Lung (tissue), 12 donors: ENCODE data around the gene WDR53. TPM values are rescaled to one million over a fixed set of nuclear protein-coding genes. Genes with fewer than 3 reads are reported as not detected.
"Not testable (repeated sequence)": the region's sequence is repeated elsewhere in the genome, so short reads cannot be mapped to it uniquely, and the experiment has no call there.

Source experiments
- ATAC-seq: fragments of 200-7000 bp; cut with Tn5 transposase; one replicate; pipeline ENCODE4 v1.9.1; 2020; ENCODE audit warnings: moderate number of reproducible peaks; ENCODE audit not compliant: insufficient read depth, low FRiP score
- DNase-seq, 3 donors: peaks; one replicate each; pipeline ENCODE4 v3.0.0-alpha.2; 2013 to 2017
- H3K27ac ChIP-seq, 2 donors: one replicate each; pipeline ENCODE4 v1.5.1; 2013; ENCODE audit warnings: mild to moderate bottlenecking in 2 of 2, moderate library complexity in 2 of 2, control low read depth in 1 of 2, inconsistent platforms in 1 of 2, low read depth in 1 of 2, low read length in 1 of 2
- H3K27me3 ChIP-seq, 3 donors: one replicate each; pipeline ENCODE4 v1.5.1; 2013; ENCODE audit warnings: low read length in 2 of 3; ENCODE audit not compliant: control insufficient read depth in 3 of 3, insufficient read depth in 3 of 3
- H3K36me3 ChIP-seq, 4 donors: one replicate each; pipeline ENCODE4 v1.5.1; 2013; ENCODE audit warnings: low read length in 4 of 4, mild to moderate bottlenecking in 1 of 4, moderate library complexity in 1 of 4; ENCODE audit not compliant: control insufficient read depth in 4 of 4, insufficient read depth in 4 of 4
- H3K4me1 ChIP-seq, 5 donors: one replicate each; pipeline ENCODE4 v1.5.1; 2013; ENCODE audit warnings: low read length in 5 of 5, mild to moderate bottlenecking in 2 of 5, moderate library complexity in 1 of 5; ENCODE audit not compliant: control insufficient read depth in 5 of 5, insufficient read depth in 5 of 5
- H3K4me3 ChIP-seq: one replicate; pipeline ENCODE4 v1.5.1; 2013; ENCODE audit warnings: mild to moderate bottlenecking, control low read depth, moderate library complexity
- H3K9ac ChIP-seq, 2 donors: one replicate each; pipeline ENCODE4 v1.5.1; 2013; ENCODE audit warnings: low read length in 2 of 2, control low read depth in 1 of 2; ENCODE audit not compliant: insufficient read depth in 1 of 2
- H3K9me3 ChIP-seq, 4 donors: one replicate each; pipeline ENCODE4 v1.5.1; 2013; ENCODE audit warnings: low read length in 3 of 4, mild to moderate bottlenecking in 1 of 4, moderate library complexity in 1 of 4; ENCODE audit not compliant: control insufficient read depth in 4 of 4, insufficient read depth in 3 of 4
- whole genome bisulfite sequencing, 2 donors: extraction: QIAGEN DNeasy Blood & Tissue Kit; methylation state at CpG; one replicate each; pipeline ENCODE4 v1.1.7; 2013; 5-methylcytosine and 5-hydroxymethylcytosine counted together
- polyA plus RNA-seq, 2 donors: library from polyadenylated mRNA; stranded (reverse); fragments of 200-250 nt; gene quantifications; one replicate each; pipeline ENCODE4 v1.2.1, GENCODE V29; 2013
- total RNA-seq, 2 donors: library from RNA; depleted of rRNA in 1 of 2; stranded (reverse); fragments of >200 nt in 1 of 2; gene quantifications; one replicate each; pipeline ENCODE4 v1.2.1, GENCODE V29; 2014 to 2021
- TF ChIP-seq, protein P1 (sequence below): IDR thresholded peaks from 2 replicates; pipeline ENCODE4 v1.5.1; 2012; ENCODE audit warnings: mild to moderate bottlenecking; ENCODE audit errors: control extremely low read depth, extremely low read depth
- donor health status: control.
- donor health status: control.
- donor health status: Bipolar disorder and iron deficiency.
- donor health status: healthy.
- donor health status: DM: yes; HTN: yes; CAD: no.

WDR53 gene
- total and polyA plus RNA-seq, 4 donors, result 6.3 to 17.4 (median 9.5) TPM

DNA sequence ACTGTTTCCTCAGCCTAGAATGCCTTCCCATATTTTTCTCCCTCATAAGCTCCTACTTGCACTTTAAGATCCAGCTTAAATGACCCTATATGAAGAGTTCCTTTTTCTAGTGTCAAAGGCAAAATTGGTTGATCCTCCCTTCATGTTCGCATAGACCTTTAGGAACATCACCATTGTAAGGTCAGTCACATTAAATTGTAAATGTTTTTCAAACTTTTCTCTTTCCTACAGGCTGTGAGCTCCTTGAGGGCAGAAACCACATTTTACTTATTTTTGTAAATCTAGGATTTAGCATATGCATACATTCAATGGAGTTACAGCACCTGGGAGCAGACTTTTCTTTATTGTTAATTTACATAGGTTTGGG lies 54.0 kb downstream of the WDR53 start:
- peak overlapping the region in 1 of 2 donors; percentile 81 for H3K27ac ChIP-seq
- no peak for ATAC-seq
- 95 to 100% methylated on average over 1 of the region's 1 CpG for WGBS, 2 donors

DNA sequence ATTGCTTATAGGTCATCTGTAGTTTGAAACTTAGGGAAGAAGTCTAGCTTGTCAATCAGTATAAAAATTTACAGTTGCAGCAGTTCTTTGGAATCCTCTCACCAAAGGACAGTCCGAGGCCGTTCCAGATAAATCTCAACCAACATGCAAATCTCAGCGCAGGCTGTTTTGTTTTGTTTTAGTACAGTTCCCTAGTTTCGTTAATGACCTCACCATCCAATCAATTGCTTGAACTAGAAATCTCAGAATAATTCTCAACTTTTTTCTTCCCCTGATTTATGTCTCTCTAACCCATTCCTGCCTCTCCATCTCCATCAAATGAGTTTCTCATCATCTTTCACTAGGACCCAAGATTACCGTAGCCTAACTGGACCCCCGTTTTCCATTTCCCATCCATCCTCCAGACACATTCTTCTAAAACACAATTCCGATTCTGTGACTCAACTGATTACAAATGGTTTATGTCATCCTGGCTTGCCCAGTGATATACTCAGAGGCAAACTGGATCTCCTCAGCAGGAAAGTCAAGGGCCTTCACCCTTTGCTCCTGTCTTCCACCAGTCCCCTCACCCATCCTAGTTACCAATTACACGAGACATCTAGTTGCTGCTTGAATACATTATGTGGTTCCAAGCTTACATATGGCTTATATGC lies 54.5 kb downstream of the WDR53 start:
- Histone ChIP-seq H3K36me3 (no peaks in the 10 kb centered on the region), H3K9ac (no peak overlapping the region), H3K4me3 (no peak overlapping the region), H3K27me3 (no peaks in the 10 kb centered on the region), H3K9me3 (peaks cover 0 to 13% (median 3%) of the 10 kb centered on the region in 4 donors), H3K4me1 (no peaks in the 10 kb centered on the region), H3K27ac (peak overlapping the region in 1 of 2 donors; percentile 81)
- DNase-seq (no peak), ATAC-seq (no peak)
- TF ChIP-seq, protein P1, sequence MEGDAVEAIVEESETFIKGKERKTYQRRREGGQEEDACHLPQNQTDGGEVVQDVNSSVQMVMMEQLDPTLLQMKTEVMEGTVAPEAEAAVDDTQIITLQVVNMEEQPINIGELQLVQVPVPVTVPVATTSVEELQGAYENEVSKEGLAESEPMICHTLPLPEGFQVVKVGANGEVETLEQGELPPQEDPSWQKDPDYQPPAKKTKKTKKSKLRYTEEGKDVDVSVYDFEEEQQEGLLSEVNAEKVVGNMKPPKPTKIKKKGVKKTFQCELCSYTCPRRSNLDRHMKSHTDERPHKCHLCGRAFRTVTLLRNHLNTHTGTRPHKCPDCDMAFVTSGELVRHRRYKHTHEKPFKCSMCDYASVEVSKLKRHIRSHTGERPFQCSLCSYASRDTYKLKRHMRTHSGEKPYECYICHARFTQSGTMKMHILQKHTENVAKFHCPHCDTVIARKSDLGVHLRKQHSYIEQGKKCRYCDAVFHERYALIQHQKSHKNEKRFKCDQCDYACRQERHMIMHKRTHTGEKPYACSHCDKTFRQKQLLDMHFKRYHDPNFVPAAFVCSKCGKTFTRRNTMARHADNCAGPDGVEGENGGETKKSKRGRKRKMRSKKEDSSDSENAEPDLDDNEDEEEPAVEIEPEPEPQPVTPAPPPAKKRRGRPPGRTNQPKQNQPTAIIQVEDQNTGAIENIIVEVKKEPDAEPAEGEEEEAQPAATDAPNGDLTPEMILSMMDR, result no peak
- WGBS, 2 donors, result 86 to 90% methylated on average over 8 of the region's 8 CpGs

More for the DNA sequence above, 54.0 kb downstream of the WDR53 start:
- TF ChIP-seq, protein P1, result no peak
- Histone ChIP-seq H3K4me3 (no peak overlapping the region), H3K4me1 (no peaks in the 10 kb centered on the region), H3K36me3 (no peaks in the 10 kb centered on the region), H3K9me3 (peaks cover under 1 to 16% (median 7%) of the 10 kb centered on the region in 4 donors), H3K27me3 (no peaks in the 10 kb centered on the region), H3K9ac (no peak overlapping the region)
- no peak for DNase-seq

DNA sequence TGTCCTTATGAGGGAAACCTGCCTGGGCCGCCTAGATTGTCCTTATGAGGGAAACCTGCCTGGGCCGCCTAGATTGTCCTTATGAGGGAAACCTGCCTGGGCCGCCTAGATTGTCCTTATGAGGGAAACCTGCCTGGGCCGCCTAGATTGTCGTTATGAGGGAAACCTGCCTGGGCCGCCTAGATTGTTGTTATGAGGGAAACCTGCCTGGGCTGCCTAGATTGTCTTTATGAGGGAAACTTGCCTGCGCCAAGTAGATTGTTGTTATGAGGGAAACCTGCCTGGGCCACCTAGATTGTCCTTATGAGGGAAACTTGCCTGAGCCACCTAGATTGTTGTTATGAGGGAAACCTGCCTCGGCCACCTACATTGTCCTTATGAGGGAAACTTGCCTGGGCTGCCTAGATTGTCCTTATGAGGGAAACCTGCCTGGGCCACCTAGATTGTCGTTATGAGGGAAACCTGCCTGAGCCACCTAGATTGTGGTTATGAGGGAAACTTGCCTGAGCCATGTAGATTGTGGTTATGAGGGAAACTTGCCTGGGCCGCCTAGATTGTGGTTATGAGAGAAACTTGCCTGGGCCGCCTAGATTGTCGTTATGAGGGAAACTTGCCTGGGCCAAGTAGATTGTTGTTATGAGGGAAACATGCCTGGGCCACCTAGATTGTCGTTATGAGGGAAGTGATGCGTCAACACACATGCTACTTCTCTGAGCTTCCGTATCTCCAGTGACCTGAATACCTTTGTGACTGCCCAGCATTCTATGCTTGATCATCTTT lies 56.5 kb downstream of the WDR53 start:
- ATAC-seq, H3K27ac ChIP-seq, H3K9ac ChIP-seq, H3K4me1 ChIP-seq, H3K4me3 ChIP-seq, DNase-seq, H3K9me3 ChIP-seq, H3K36me3 ChIP-seq, H3K27me3 ChIP-seq: not testable (repeated sequence)
- WGBS, 2 donors, result 71 to 85% methylated on average over 13 to 15 of the region's 15 CpGs

DNA sequence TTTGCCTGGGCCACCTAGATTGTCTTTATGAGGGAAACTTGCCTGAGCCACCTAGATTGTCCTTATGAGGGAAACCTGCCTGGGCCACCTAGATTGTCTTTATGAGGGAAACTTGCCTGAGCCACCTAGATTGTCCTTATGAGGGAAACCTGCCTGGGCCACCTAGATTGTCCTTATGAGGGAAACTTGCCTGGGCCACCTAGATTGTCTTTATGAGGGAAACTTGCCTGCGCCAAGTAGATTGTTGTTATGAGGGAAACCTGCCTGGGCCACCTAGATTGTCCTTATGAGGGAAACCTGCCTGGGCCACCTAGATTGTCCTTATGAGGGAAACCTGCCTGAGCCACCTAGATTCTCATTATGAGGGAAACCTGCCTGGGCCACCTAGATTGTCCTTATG lies 57.2 kb downstream of the WDR53 start:
- not testable (repeated sequence) for H3K4me3 ChIP-seq, H3K27me3 ChIP-seq, H3K4me1 ChIP-seq, H3K36me3 ChIP-seq, H3K27ac ChIP-seq, H3K9me3 ChIP-seq, DNase-seq, H3K9ac ChIP-seq, ATAC-seq
- 96% methylated on average over 1 of the region's 1 CpG for WGBS, 2 donors
